Amygdala (tissue), 56 donors: ENCODE data around the gene SPEF2.

Experiments used
- DNase-seq, 56 donors: peaks; one replicate each; lab custom pipeline; 2025; lab: John Stamatoyannopoulos, UW

The SPEF2 gene

DNA sequence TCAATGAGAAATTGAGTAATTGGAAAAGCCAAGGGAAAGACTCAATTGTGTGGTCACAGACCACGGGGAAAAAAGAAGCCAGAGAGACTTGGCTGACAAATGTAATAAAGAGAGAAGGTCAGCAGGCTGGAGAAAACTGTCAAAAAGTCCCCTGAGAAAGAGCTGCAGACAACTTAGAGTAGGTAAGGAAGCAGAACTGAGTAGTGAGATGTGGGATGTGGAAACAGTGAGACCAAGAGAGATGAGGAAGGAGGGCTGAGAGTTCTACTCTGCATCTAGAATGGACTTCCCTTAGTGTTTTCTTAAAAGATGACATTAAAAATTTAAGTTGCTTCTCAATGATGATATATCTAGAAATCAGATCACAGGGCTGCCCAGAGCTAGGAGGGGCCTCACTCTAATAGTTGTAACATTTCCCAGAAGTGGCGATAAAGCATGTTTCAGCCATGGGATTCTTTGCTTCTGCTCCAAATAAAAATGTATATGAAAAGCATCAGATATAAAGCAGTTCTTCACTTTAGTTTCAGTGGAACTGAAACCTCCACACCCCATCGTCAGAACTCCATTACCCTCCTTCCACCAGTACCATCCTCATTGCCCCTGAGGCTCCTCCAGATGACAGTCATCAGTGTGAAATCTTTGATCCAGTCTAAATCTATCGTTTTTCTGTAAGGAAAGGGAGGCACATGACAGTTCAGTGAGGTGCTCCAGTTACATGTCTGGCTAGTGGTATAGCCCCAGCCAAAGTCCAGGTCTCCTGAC lies 80.6 kb downstream of the SPEF2 start:
- DNase-seq, result no peak

DNA sequence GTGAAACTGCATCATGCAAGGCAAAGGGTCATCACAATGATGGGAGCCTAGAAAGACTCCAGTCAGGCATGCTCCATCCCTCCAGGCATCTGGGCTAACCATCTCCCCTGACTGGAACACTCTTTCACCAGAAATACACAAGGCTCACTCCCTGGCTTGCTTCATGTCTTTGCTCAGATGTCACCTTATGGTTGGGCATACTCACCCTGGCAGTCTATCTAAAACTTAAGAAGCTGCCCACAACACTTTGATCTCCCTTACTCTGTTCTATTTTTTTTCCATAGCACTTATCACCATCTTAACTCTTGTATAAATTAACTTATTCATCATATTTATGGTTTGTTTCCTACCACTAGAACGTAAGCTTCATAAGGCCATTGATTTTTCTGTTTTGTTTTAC lies 90.0 kb downstream of the SPEF2 start:
- no peak for DNase-seq

DNA sequence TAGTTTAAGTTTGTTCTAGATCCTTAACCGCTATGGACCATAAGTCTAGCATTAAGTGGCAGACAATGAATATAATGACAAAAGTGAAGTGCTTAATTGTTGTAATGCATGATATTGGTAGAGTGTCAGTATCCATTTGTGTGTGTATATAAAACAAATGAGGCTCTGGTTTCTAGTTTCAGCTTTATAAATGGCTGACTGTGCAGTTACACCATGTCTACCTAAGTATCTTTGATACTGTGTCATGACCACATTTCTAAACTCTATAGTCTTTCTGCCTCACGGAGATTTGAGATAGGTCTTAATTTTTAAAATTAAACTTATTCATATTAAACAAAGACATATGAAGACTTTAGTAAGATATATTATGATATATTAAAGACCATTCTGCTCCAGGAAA lies 92.0 kb downstream of the SPEF2 start:
- no peak for DNase-seq

DNA sequence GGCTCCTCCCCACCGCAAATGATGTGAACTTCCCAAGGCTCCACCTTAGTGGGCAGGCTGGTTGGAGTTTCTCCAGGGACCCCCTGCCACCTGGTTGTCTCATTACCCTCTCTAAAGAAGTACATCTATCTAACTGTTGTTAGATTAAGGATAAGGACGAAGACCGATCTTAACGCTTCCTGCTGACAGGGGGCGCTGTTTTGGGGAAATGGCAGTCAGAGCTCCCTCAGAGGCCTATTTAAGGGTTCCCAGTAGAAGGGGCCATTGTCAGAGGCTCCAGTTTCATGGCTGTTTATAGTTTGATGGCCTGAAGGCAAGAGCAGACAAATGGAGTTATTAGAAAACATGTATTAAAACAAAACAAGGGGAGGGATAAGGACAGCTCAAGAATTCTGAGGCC lies 100.1 kb downstream of the SPEF2 start:
- DNase-seq, result no peak

DNA sequence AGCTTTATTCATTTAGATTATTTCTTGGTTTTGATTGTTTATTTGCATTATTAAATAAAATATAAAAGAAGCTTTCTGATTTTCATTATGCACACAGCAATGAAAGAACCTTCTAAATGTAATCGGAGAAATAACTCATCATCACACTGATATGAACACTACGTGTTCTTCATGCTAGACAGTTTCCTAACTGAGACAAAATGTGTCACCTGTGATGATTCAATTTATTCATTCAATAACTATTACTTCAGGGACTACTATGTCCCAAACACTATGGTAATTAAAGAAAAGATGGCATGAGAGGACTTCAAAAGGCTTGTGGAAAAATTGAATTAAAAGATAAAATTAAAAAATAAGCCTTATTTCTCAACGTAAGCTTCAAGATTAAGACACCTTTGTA lies 118.1 kb downstream of the SPEF2 start:
- DNase-seq, result no peak

DNA sequence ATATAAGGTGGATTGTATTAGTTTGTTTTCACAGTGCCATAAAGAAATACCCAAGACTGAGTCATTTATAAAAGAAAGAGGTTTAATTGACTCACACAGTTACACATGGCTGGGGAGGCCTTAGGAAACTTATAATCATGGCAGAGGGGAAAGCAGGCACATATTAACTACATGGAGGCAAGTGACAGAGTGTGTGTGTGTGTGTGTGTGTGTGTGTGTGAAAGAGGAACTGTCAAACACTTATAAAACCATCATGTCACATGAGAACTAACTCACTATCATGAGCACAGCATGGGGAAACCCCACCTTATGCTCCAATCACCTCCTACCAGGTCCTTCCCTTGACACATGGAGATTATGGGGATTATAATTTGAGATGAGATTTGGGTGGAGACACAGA lies 118.6 kb downstream of the SPEF2 start:
- DNase-seq, result no peak

DNA sequence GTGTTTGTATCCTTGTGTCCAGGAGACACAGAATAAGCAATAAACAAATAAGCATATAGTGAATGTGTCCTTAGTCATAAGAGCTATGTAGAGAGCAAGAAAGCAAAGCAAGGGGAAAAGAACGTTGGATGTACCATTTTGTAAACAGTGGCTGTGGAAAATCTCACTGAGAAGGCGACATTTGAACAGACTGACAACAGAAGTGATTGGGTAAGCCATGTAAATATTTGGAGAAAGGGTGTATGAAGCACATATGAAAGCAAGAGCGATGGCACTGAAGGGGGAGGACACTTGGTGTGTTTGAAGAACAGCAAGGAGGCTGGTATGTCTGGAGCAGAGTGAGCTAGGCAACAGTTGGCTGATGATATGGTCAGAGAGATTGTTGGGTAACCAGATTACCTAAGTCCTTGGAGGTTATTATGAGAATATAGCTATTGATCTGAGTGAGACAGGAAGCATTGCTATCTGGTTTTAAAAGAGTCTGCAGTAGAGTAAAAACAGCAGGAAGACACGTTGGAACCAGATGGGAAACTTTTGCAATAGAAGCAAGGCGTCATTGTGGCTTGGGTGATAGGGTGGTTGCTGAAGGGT lies 123.6 kb downstream of the SPEF2 start:
- DNase-seq, result no peak

DNA sequence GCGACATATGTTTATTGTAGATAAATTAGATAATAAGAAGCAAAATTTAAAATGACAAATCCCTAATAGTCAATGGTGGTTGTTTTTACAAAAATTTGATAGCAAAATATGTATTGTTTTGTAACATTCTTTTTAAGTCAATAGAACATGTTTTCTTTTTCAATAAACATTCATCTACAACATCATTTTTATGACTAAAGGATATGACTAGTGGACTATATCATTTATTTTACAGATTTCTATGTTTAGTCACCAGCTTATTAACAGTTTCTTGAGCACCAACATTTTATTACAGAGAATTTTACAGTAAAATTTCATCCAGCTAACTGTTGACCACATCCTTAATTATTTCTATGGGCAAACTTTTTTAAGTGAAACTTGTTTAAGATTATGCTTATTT lies 124.3 kb downstream of the SPEF2 start:
- DNase-seq, result no peak

DNA sequence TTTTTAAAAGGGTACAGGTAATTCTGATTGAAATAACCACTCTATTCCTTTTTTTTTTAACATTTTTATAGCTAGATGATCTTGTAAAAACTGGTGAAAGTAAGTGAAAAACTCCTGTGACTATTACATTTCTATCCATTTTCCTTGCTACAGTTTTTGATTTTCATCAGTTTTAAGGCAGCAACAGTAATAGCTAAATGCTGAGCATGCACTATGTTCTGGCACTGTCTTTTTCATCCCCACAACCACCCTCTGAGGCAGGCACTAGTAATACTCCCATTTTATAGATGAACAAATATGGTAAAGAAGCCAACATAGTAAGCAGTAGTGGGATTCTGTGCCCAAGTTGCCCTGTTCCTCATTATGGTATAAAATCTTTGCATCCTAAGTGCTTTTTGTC lies 126.0 kb downstream of the SPEF2 start:
- DNase-seq, result no peak

DNA sequence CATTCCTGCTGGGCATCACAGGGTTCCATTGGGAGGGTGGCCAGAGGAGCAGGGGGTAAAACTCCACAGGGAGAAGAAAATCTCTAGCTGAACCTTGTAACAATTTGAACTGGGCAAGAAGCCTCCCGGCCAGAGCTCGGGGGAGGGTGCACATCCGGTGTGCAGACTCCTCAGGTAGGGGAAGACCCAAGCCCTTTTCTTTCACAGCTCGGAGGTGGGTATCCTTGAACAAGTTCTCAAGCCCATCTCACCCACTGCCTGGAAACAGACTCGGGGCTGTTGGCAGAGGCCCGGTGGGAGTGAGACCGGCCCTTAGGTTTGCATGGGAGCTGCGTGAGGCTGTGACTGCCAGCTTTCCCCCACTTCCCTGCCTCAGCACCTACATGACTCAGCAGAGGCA lies 127.5 kb downstream of the SPEF2 start:
- DNase-seq, result no peak

DNA sequence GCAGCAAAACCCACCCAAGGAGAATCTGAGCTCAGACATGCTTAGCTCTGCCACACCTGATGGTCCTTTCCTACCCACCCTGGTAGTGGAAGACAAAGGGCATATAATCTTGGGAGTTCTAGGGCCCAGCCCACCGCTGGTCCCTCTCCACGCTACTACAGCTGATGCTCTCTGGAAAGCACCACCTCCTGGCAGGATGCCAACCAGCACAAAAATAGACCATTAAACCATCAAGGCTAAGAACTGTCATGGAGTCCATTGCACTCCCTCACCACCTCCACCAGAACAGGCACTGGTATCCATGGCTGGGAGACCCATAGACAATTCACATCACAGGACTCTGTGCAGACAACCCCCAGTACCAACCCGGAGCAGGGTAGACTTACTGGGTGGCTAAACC lies 128.0 kb downstream of the SPEF2 start:
- DNase-seq, result peak in 1 of 56 donors; percentile 10

DNA sequence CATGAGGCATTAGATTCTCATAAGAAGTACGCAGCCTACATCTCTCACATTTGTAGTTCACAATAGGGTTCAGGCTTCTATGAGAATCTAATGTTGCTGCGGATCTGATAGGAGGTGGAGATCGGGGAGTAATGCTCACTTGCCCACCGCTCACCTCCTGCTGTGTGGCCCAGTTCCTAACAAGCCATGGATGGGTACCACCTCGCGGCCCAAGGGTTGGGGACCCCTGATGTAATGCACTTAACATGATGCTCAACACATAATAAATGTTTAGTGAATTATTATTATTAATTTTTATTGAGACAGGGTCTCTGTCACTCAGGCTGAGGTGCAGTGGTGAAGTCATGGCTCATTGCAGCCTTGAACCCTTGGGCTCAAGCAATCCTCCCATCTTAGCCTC lies 134.3 kb downstream of the SPEF2 start:
- DNase-seq, result no peak

DNA sequence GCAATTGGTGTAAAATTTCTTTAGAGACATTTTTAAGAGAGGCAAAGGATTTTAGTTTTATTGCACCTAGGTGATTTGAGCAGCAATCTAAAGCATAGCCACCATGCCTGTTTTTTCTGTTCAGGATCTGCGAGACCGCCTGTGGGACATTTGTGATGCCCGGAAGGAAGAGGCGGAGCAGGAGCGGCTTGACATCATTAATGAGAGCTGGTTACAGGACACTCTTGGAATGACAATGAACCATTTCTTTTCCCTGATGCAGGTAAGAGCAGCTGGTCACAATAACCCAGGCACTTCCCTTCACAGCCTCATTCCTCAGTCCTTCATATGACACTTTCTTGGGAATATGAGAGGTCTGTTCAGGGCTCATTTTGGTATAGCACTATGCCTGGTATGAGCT lies 135.8 kb downstream of the SPEF2 start:
- DNase-seq, result no peak

DNA sequence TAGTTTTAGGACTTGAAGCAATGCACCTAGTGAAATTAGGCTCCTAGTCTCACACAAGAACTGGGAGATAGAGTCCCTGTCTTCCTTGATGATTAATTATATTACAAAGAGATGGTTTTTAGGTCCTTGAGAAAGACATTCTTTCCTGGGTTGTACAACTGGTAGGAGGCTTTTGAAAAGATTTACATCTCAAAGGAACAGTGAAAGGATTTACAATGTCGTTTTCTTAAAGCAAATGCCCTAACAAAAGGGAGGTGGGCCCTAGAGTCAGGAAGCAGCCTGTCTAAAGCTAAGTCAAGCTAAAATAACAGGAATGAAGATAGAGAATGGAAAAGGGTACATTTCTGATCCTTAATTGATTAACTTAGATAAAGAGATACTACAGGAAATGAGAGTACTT lies 136.8 kb downstream of the SPEF2 start:
- no peak for DNase-seq

DNA sequence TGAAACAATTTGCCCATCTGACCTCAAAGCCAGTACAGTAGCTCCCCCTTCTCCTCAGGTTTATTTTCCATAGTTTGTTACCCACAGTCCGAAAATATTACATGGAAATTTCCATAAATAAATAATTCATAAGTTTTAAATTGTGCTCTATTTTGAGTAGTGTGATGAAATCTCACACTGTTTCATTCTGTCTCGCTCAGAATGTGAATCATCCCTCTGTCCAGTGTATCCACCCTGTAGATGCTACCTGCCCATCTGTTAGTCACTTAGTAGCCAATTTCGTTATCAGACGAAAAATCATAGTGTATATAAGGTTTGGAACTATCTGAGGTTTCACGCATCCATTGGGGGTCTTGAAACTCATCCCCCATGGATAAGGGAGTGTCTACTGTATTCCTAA lies 138.3 kb downstream of the SPEF2 start:
- no peak for DNase-seq

DNA sequence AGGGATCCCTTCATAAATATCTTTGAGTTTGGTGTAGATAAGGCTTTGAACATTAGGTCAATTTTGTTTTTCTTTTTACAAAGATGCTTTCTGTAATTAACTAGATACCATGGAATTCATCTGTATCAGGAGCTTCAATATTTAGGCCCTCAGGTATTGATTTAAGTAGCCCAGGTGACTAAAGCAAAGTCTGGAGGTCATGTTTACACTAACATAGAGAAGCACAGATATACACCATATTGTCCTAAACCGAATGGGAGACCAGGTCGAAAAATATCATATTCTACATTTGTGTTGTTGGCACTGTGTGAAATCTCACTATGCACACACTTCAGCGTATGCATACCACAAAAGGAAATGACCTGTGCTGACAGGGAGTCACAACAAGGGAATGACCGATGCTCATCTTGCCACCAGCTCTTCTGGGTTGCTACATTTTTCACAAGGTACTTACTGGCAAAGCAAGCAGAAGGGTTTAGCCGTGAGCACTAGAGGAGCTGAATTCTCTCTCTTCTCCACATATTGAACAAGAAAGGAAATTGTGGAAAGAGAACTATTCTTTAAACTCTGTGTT lies 140.6 kb downstream of the SPEF2 start:
- no peak for DNase-seq

DNA sequence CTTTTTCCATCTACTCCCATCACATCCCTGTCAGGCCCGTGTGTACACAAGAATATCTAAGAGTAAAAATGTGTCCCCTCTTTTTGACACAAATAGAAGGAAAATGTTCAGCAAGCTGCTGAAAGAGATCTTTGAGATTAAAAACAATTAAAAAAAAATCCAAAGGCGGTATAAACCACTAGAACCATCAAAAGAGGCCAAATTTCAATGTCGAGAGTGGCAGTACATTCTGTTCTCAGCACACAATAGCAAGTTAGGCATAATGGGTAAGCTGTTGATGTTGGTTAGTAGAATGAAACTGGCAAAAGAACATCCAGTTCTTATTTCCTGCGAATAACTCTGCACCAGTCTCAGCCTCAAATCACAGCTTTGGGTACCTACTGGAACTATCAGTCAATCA lies 143.9 kb downstream of the SPEF2 start:
- DNase-seq, result no peak

DNA sequence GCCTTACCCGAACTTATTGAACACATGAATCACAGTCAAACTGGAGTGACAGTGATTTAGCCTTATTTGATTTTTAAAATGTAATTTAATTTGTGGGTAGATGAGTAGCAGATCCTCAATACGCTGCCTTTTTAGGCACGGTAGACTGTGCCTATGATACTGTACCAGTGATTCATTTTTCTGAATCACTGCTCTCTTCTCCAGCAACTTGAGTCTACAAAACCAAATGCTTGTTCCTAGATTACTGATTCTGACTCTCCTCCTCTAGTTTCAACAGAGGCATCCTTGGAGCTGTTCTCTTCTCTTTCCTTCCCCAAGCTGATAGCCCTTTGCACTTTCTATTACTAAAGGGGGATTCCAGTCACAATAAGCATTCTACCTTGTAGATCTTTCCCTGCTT lies 144.7 kb downstream of the SPEF2 start:
- no peak for DNase-seq

DNA sequence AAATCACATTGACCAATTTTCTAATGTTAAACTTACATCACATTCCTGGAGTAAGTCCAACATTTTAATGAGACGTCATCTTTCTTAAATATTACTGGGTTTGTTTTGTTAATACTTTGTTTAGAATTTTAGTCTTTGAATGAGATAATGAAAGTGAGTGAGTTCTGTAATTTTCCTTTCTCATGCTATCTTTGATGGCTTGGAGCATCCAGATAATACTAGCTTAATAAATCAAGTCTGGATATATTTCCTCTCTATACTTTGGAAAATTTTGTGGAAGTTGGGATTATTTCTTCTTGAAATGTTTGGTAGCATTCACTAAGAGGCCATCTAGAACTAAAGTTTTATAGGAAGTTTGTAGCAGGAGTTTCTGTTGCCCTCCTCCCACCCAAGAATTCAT lies 148.3 kb downstream of the SPEF2 start:
- no peak for DNase-seq

DNA sequence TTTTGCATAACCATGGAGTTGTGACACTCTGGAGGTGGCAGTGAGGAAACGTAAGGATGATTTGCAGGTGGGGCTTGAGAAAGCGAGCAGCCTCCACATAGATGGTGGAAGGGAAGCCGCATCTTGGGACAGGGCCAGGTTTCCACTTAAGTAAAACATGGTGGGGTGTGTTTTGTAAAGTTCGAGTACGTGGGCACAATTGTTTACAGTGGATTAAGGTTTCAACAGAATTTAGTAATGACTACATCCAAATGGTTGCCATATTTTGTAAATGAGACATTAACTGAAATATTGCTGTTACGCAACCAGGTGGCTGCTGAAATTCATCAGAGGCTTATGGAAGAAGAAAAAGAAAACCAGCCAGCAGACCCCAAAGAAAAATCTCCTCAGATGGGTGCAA lies 153.6 kb downstream of the SPEF2 start:
- no peak for DNase-seq

DNA sequence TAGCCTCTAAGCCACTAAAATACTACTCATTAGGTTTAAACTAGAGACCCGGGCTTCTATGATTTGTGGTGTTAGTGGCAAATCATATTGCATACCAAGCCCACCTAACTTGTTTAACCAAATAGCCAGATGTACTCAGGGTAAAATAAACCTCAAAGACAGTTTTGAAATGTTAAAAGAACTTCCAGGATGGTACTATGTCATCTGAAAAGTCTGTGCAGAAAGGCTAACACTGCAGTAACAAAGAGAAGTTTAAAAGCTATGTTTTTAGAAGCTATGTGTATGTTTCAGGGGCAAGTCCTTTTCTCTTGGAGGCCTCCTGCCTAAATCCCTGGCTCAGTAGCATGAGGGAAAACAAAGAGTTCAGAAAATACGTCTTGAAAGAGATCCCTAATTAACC lies 154.2 kb downstream of the SPEF2 start:
- no peak for DNase-seq

DNA sequence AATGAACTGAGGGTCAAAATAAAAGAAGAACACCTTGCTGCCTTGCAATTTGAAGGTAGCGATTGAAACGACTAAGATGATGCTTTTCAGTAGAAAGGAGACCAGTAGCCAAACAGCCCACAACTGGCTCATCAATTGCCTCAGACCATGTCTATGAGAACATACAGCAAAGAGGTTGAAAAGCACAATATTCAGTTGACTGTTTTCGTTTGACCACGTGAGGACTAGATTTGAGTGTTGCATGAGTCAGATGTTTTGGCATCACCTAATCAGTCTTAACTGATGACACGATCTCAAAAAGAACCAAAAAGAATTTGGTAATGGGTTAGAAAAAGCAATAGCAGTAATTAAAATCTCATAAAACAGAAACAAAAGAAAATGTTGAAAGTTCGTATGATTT lies 156.3 kb downstream of the SPEF2 start:
- DNase-seq, result no peak
